ENCODE data around the gene ERBB4. TPM values are rescaled to one million over a fixed set of nuclear protein-coding genes. Genes with fewer than 3 reads are reported as not detected.
"Not testable (repeated sequence)": the region's sequence is repeated elsewhere in the genome, so short reads cannot be mapped to it uniquely, and the experiment has no call there.

Gene ERBB4
- total and polyA plus RNA-seq, 2 of the 8 experiments (the other 6 are each of a cell fraction or from before 2014, with no cell fraction given): 0.34 to 1.3 TPM

DNA sequence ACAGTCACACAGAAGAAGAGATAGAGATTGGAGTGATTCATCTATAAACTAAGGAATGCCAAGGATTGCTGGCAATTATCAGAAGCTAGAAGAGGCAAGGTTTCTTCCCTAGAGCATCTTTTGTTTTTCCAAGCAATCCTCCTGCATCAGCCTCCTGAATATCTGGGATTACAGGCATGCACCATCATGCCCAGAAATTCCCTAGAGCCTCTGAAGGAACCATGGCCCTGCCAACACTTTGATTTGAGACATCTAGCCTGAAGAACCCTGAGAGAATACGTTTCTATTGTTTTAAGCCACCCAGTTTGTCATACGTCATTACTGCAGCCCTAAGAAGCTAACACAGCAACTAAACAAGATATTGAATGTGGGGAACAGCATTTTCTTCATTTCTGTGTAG, 525.0 kb downstream of the ERBB4 start (continued):
- TF ChIP-seq, protein P1, sequence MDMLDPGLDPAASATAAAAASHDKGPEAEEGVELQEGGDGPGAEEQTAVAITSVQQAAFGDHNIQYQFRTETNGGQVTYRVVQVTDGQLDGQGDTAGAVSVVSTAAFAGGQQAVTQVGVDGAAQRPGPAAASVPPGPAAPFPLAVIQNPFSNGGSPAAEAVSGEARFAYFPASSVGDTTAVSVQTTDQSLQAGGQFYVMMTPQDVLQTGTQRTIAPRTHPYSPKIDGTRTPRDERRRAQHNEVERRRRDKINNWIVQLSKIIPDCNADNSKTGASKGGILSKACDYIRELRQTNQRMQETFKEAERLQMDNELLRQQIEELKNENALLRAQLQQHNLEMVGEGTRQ (IDR thresholded peaks at IDR 0.05; ENCODE audit: low read length): no peak

DNA sequence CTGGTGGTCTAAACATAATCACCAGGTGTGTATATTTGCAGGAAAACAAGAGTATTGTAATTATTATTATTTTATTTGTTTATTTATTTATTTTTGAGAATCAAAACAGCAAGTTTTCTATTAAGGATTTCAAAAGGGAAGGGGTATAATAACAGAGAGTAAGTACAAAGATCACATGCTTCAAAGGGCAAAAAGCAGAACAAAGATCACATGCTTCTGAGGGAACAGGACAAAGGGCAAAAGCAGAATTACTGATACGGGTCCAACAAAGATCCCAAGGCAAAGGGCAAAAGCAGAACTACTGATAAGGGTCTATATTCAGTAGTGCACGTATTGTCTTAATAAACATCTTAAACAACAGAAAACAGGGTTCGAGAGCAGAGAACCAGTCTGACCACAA, 528.3 kb downstream of the ERBB4 start:
- H2BK15ac ChIP-seq (ENCODE audit: low read length); H4K8ac ChIP-seq (ENCODE audit: extremely low read depth, insufficient read depth, low read length); H3K18ac ChIP-seq (ENCODE audit: extremely low read depth, low read length); H3K4me3 ChIP-seq (ENCODE audit: extremely low read depth in 1 of 4, insufficient read depth in 2 of 4, low read depth in 3 of 4, low read length in 4 of 4); H3K4ac ChIP-seq (replicated peaks; ENCODE audit: insufficient read length, low read depth, low read length); POLR2A ChIA-PET (ENCODE audit: partially characterized antibody); H2BK12ac ChIP-seq (ENCODE audit: low read depth, low read length); H3K27me3 ChIP-seq (replicated peaks in 1 of 4; ENCODE audit: control insufficient read depth in 3 of 4, extremely low read depth in 1 of 4, insufficient read depth in 3 of 4, low read length in 3 of 4); H4K91ac ChIP-seq (replicated peaks; ENCODE audit: insufficient read length, low read length); H3K23ac ChIP-seq (ENCODE audit: insufficient read length); H3K79me1 ChIP-seq (ENCODE audit: low read depth, low read length); H3K4me2 ChIP-seq (ENCODE audit: insufficient read depth in 1 of 2, low read depth in 2 of 2, low read length in 2 of 2); H2AK5ac ChIP-seq (ENCODE audit: low read depth, low read length); H3K23me2 ChIP-seq (ENCODE audit: low read depth, low read length); H3K79me2 ChIP-seq (ENCODE audit: control insufficient read depth in 1 of 2, insufficient read depth in 2 of 2, low read length in 2 of 2); H3K14ac ChIP-seq (ENCODE audit: insufficient read length); H3K9me3 ChIP-seq (ENCODE audit: insufficient read depth in 2 of 2, low read depth in 1 of 2, low read length in 1 of 2); H2BK120ac ChIP-seq (replicated peaks; ENCODE audit: low read depth, low read length); DNase-seq (ENCODE audit: low read depth in 1 of 2, low spot score in 2 of 2); H2BK5ac ChIP-seq (ENCODE audit: low read depth, low read length); H2AFZ ChIP-seq (ENCODE audit: low read length); FAIRE-seq; H3K9ac ChIP-seq (replicated peaks in 1 of 4; ENCODE audit: extremely low read depth in 1 of 4, low read depth in 3 of 4, low read length in 3 of 4); H3K56ac ChIP-seq (replicated peaks; ENCODE audit: insufficient read length, low read depth, low read length); H4K5ac ChIP-seq (ENCODE audit: insufficient read length, low read depth, low read length); H3K27ac ChIP-seq (ENCODE audit: low read depth, low read length); H2BK20ac ChIP-seq (ENCODE audit: low read length); H4K20me1 ChIP-seq (replicated peaks in 1 of 2; ENCODE audit: control insufficient read depth in 1 of 2, insufficient read depth in 2 of 2, low read length in 2 of 2); H3K36me3 ChIP-seq (ENCODE audit: control insufficient read depth in 2 of 4, insufficient read depth in 4 of 4, low read length in 3 of 4); H3K4me1 ChIP-seq (replicated peaks in 1 of 4; ENCODE audit: control insufficient read depth in 3 of 4, insufficient read depth in 4 of 4, low read length in 3 of 4): not testable (repeated sequence)
- 92% methylated on average over 3 of the region's 3 CpGs; no CpG with 5 or more reads in 1 of the 2 experiments for WGBS, 2 experiments (ENCODE audit: extremely low coverage in 1 of 2, insufficient coverage in 1 of 2, insufficient read length in 1 of 2, insufficient replicate concordance in 2 of 2, low coverage in 1 of 2, low lambda C conversion rate in 2 of 2, missing lambda C conversion rate in 1 of 2)
- CTCF ChIA-PET (ENCODE audit: partially characterized antibody): interaction anchor here (1.1 to 1.2 kb wide), 2 partner anchors 9 to 266 kb away, joined by 3 read pairs; no protein-coding TSS in a partner anchor
